Measurements from ENCODE around the gene OR2T6.
"Not testable (repeated sequence)": the region's sequence is repeated elsewhere in the genome, so short reads cannot be mapped to it uniquely, and the experiment has no call there.

OR2T6 gene

DNA sequence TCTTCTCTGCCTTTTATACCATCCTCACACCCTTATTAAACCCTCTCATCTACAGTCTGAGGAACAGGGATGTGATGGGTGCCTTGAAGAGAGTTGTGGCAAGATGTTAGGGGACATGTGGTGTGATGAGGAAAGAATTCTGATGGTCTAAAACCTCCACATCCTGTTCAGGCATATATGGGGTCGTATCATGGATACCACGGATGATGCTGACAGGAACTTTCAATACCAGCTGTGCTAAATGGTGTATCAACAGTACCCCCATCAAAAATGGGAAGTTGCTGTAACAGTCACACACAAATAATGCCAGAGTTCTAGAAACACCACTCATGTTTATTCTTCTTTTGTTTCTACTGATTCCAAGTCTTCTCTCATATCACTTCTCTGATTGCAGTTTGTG lies 12.9 kb downstream of the OR2T6 start:
- Histone ChIP-seq H3K4me1 (ENCODE audit: control insufficient read depth in 2 of 2, insufficient read depth in 2 of 2, low read length in 2 of 2) (no peaks in the 10 kb centered on the region), H3K27ac (ENCODE audit: low read depth in 2 of 2, low read length in 2 of 2) (no peak overlapping the region), H3K36me3 (ENCODE audit: control insufficient read depth in 2 of 2, insufficient read depth in 2 of 2, low read length in 2 of 2) (no peaks in the 10 kb centered on the region), H3K27me3 (ENCODE audit: control insufficient read depth in 2 of 2, insufficient read depth in 2 of 2, low read length in 2 of 2) (no peaks in the 10 kb centered on the region), H3K4me3 (ENCODE audit: low read length in 2 of 2) (no peak overlapping the region), H3K9ac (ENCODE audit: low read depth in 1 of 2, low read length in 2 of 2) (no peak overlapping the region), H3K9me3 (ENCODE audit: control insufficient read depth in 2 of 2, low read length in 2 of 2) (peaks cover 0 to 3% of the 10 kb centered on the region in 2 donors)

DNA sequence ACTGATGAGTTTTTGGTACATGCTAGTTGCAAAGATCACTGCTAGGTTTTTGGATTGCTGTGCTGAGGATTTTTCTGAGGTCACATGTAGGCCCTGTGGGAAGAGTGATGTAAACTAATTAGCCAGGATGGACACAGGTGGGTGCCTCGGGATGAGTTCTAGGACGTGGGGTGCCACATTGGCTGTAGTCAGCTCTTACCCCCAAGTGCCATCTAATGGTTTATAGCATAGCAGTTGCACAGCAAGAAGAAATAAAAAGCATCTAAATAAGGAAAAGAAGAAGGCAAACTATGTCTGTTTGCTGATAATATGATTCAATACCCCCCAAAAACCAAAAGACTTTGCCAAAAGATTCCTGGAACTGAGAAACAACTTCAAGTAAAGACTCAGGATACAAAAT lies 17.5 kb downstream of the OR2T6 start:
- Histone ChIP-seq H3K4me3 (ENCODE audit: low read length in 2 of 2) (no peak overlapping the region), H3K9me3 (ENCODE audit: control insufficient read depth in 2 of 2, low read length in 2 of 2) (peaks cover 0 to 3% of the 10 kb centered on the region in 2 donors), H3K27ac (ENCODE audit: low read depth in 2 of 2, low read length in 2 of 2) (no peak overlapping the region), H3K27me3 (ENCODE audit: control insufficient read depth in 2 of 2, insufficient read depth in 2 of 2, low read length in 2 of 2) (no peaks in the 10 kb centered on the region), H3K4me1 (ENCODE audit: control insufficient read depth in 2 of 2, insufficient read depth in 2 of 2, low read length in 2 of 2) (no peaks in the 10 kb centered on the region), H3K36me3 (ENCODE audit: control insufficient read depth in 2 of 2, insufficient read depth in 2 of 2, low read length in 2 of 2) (no peaks in the 10 kb centered on the region), H3K9ac (ENCODE audit: low read depth in 1 of 2, low read length in 2 of 2) (no peak overlapping the region)

DNA sequence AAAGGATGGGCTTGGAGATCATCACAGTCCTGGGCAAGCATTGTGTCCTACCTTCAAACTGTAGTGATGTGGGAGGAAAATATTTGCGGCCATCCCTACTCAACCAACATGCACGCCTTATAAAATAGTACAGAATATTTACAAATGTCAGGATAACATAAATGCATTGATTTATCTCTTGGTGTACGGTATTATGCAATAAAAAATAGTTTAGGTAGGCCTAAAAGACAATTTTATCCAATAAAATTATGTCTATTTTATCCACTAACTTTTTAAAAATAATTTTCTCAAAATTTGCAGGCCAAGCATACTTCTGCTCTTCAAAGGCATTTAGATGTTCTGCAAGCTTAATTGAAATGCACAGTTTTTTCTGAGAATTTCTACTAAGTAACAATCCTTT lies 27.2 kb downstream of the OR2T6 start, which contains the start of gene OR2T1:
Gene OR2T1, plus strand, starts transcription at position 301 of the 400 bp plus-strand sequence. CDS start 3,100 bp downstream, outside the sequence.
- Histone ChIP-seq H3K36me3 (ENCODE audit: control insufficient read depth in 2 of 2, insufficient read depth in 2 of 2, low read length in 2 of 2) (no peaks in the 10 kb centered on the region), H3K27me3 (ENCODE audit: control insufficient read depth in 2 of 2, insufficient read depth in 2 of 2, low read length in 2 of 2) (no peaks in the 10 kb centered on the region), H3K27ac (ENCODE audit: low read depth in 2 of 2, low read length in 2 of 2) (no peak within 1 kb of the TSS), H3K4me1 (ENCODE audit: control insufficient read depth in 2 of 2, insufficient read depth in 2 of 2, low read length in 2 of 2) (no peaks in the 10 kb centered on the region), H3K9ac (ENCODE audit: low read depth in 1 of 2, low read length in 2 of 2) (no peak within 1 kb of the TSS), H3K9me3 (ENCODE audit: control insufficient read depth in 2 of 2, low read length in 2 of 2) (peaks cover 0 to 3% of the 10 kb centered on the region in 2 donors), H3K4me3 (ENCODE audit: low read length in 2 of 2) (no peak within 1 kb of the TSS)

DNA sequence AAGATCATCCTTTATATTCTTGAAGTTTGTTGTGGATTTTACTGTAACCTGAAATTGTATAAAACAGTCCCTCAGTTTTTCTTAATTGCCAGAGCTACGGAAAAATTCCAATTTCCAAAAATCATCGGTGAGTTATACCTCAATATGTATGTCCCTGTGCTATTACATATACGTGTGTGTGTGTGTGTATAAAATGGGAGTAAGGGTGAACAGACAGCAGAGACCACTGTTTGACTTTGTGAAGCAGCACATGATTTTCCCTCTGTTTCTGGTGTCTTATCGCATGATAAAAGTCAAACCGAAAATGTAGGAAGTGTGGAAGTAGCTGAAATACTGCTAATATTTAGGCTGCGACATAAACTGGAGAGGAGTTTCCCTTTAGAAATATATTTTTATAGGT lies 28.5 kb downstream of the OR2T6 start:
- H3K4me3 ChIP-seq (ENCODE audit: low read length in 2 of 2): no peak overlapping the region
- no peak overlapping the region for H3K9ac ChIP-seq (ENCODE audit: low read depth in 1 of 2, low read length in 2 of 2)
- H3K27ac ChIP-seq (ENCODE audit: low read depth in 2 of 2, low read length in 2 of 2): no peak overlapping the region
- no peaks in the 10 kb centered on the region for H3K27me3 ChIP-seq (ENCODE audit: control insufficient read depth in 2 of 2, insufficient read depth in 2 of 2, low read length in 2 of 2)
- H3K36me3 ChIP-seq (ENCODE audit: control insufficient read depth in 2 of 2, insufficient read depth in 2 of 2, low read length in 2 of 2): no peaks in the 10 kb centered on the region
- no peaks in the 10 kb centered on the region for H3K4me1 ChIP-seq (ENCODE audit: control insufficient read depth in 2 of 2, insufficient read depth in 2 of 2, low read length in 2 of 2)
- H3K9me3 ChIP-seq (ENCODE audit: control insufficient read depth in 2 of 2, low read length in 2 of 2): peaks cover 0 to 5% of the 10 kb centered on the region in 2 donors

DNA sequence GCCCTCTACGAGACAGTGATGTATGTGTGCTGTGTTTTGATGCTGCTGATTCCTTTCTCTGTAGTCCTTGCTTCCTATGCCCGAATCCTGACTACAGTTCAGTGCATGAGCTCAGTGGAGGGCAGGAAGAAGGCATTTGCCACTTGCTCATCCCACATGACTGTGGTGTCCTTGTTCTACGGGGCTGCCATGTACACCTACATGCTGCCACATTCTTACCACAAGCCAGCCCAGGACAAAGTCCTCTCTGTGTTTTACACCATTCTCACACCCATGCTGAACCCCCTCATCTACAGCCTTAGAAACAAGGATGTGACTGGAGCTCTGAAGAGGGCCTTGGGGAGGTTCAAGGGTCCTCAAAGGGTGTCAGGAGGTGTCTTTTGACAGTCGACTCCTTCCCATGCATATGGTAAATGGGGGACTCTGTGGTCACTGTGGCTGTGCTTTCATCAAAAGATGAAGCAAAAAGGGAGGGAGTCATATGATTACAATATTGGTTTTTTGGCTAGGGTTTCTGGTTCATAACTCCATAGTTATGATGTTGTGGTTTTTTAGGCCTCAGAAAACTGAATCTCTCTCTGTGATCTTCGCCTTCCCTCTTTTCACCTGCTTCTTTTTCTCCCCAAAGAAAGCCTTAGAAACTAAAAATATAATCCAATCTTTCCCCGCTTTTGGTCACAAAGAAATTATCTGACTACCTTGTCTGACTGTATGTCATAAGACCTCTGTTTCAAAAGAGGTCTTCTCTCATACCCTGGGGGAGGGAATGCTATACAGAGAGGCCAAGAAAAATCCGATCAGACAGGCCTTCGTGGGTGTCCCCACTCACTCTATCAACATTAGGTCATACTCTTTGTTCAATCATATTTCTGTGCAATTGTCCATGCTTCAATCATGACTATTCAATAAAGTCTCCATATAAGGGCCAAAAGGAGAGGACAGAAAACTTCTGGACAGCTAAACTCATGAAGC lies 31.5 kb downstream of the OR2T6 start:
- H3K27ac ChIP-seq (ENCODE audit: low read depth in 2 of 2, low read length in 2 of 2): no peak overlapping the region

DNA sequence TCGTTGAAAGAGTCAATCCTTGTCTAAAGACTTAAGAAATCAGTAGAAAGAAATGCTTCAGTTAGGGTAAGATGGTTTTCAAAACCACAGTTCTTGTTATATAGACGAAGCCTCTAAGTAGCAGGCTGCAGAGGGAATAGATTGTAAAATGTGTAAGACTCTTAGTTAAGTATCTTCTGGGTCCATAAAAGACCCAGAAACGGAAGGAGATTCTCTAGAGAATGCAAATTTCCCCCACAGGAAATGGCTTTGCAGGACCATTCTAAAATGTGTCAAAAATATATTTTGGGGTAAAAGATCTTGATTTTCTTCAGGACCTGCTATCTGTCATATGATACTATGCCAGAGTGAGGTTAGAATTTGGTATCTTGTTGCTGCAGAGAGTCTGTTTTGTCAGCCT lies 40.7 kb downstream of the OR2T6 start:
- Histone ChIP-seq H3K9me3 (ENCODE audit: control insufficient read depth in 2 of 2, low read length in 2 of 2) (peaks cover 0 to 2% of the 10 kb centered on the region in 2 donors), H3K27me3 (ENCODE audit: control insufficient read depth in 2 of 2, insufficient read depth in 2 of 2, low read length in 2 of 2) (no peaks in the 10 kb centered on the region), H3K27ac (ENCODE audit: low read depth in 2 of 2, low read length in 2 of 2) (no peak overlapping the region), H3K9ac (ENCODE audit: low read depth in 1 of 2, low read length in 2 of 2) (no peak overlapping the region), H3K4me1 (ENCODE audit: control insufficient read depth in 2 of 2, insufficient read depth in 2 of 2, low read length in 2 of 2) (no peaks in the 10 kb centered on the region), H3K4me3 (ENCODE audit: low read length in 2 of 2) (no peak overlapping the region), H3K36me3 (ENCODE audit: control insufficient read depth in 2 of 2, insufficient read depth in 2 of 2, low read length in 2 of 2) (no peaks in the 10 kb centered on the region)

More for the DNA sequence above, 31.5 kb downstream of the OR2T6 start:
- no peaks in the 10 kb centered on the region for H3K36me3 ChIP-seq (ENCODE audit: control insufficient read depth in 2 of 2, insufficient read depth in 2 of 2, low read length in 2 of 2)
- H3K4me3 ChIP-seq (ENCODE audit: low read length in 2 of 2): no peak overlapping the region
- no peak overlapping the region for H3K9ac ChIP-seq (ENCODE audit: low read depth in 1 of 2, low read length in 2 of 2)
- no peaks in the 10 kb centered on the region for H3K4me1 ChIP-seq (ENCODE audit: control insufficient read depth in 2 of 2, insufficient read depth in 2 of 2, low read length in 2 of 2)
- peaks cover 0 to 5% of the 10 kb centered on the region in 2 donors for H3K9me3 ChIP-seq (ENCODE audit: control insufficient read depth in 2 of 2, low read length in 2 of 2)
- no peaks in the 10 kb centered on the region for H3K27me3 ChIP-seq (ENCODE audit: control insufficient read depth in 2 of 2, insufficient read depth in 2 of 2, low read length in 2 of 2)

DNA sequence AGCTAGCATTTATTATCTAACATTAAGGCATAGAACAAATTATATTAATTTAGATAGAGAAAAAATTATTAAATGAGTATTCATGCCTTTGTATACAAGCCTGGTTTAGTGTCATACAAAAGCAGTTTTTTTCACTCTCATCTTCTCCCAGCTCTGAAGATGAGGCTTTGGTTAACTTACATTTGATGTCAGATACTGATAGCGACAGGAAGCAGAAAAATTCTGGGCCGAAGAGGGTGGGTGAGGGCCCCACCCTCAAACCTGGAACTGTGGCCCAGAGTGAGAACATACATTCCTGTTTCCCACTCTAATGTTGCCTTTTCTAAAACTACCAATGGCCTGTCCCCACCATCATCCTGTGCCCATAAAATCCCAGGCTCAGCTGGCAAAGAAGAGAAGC lies 42.3 kb downstream of the OR2T6 start:
- no peak overlapping the region for H3K27ac ChIP-seq (ENCODE audit: low read depth in 2 of 2, low read length in 2 of 2)
- H3K36me3 ChIP-seq (ENCODE audit: control insufficient read depth in 2 of 2, insufficient read depth in 2 of 2, low read length in 2 of 2): no peaks in the 10 kb centered on the region
- H3K9me3 ChIP-seq (ENCODE audit: control insufficient read depth in 2 of 2, low read length in 2 of 2): peaks cover 0 to 3% of the 10 kb centered on the region in 2 donors
- no peaks in the 10 kb centered on the region for H3K27me3 ChIP-seq (ENCODE audit: control insufficient read depth in 2 of 2, insufficient read depth in 2 of 2, low read length in 2 of 2)
- no peak overlapping the region for H3K9ac ChIP-seq (ENCODE audit: low read depth in 1 of 2, low read length in 2 of 2)
- H3K4me3 ChIP-seq (ENCODE audit: low read length in 2 of 2): no peak overlapping the region
- no peaks in the 10 kb centered on the region for H3K4me1 ChIP-seq (ENCODE audit: control insufficient read depth in 2 of 2, insufficient read depth in 2 of 2, low read length in 2 of 2)

DNA sequence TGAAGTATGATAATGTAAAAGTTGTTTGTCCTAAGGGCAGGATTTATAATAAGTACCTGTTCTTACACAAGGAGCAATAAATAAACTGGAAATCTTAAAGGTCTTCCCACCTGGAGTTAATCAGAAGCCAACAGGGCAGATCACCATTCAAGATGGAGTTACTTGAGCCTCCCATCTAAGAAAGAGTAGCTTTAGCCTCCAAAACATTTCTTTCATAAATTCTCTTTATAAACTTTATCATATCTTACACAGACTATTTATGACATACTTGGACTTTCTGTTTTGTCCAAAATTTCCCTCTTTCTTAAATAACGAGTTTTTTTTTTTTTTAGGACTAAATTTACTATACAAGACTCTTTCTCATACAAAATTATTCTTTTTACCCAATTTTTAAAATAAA lies 45.8 kb downstream of the OR2T6 start:
- H3K9ac ChIP-seq (ENCODE audit: low read depth in 1 of 2, low read length in 2 of 2): no peak overlapping the region
- H3K27me3 ChIP-seq (ENCODE audit: control insufficient read depth in 2 of 2, insufficient read depth in 2 of 2, low read length in 2 of 2): no peaks in the 10 kb centered on the region
- H3K4me1 ChIP-seq (ENCODE audit: control insufficient read depth in 2 of 2, insufficient read depth in 2 of 2, low read length in 2 of 2): no peaks in the 10 kb centered on the region
- no peak overlapping the region for H3K4me3 ChIP-seq (ENCODE audit: low read length in 2 of 2)
- H3K27ac ChIP-seq (ENCODE audit: low read depth in 2 of 2, low read length in 2 of 2): no peak overlapping the region
- H3K9me3 ChIP-seq (ENCODE audit: control insufficient read depth in 2 of 2, low read length in 2 of 2): peaks cover 0 to 3% of the 10 kb centered on the region in 2 donors
- H3K36me3 ChIP-seq (ENCODE audit: control insufficient read depth in 2 of 2, insufficient read depth in 2 of 2, low read length in 2 of 2): no peaks in the 10 kb centered on the region

DNA sequence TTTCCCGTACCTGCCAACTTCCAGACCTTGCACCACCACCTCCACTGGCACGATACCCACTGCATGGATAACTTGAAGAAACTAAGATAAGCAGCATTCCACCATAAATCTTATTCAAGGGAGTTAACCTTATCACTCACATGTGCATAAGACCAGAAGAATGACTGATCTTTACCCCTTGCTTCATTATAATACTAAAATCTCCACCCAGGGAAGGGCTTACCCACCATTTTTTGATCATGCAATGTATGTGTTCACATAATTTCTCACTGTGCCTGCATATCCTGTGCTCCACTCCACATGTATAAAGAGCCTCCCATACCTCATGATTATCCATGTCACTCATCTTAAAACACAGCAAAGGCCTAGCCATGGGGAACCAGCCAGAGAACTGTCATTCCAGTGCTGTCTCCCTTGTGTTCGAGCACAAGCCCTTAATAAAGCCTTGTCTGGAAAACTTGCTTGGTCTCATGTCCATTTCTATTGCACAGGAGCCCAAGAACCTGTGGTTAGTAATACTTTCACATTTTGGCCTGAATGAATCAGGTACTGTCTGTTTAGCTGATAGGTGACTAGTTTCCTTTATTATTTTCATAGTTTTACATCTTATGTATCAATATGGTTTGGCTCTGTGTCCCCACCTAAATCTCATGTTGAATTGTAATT lies 52.1 kb downstream of the OR2T6 start:
- H3K27me3 ChIP-seq (ENCODE audit: control insufficient read depth in 2 of 2, insufficient read depth in 2 of 2, low read length in 2 of 2); H3K36me3 ChIP-seq (ENCODE audit: control insufficient read depth in 2 of 2, insufficient read depth in 2 of 2, low read length in 2 of 2); H3K27ac ChIP-seq (ENCODE audit: low read depth in 2 of 2, low read length in 2 of 2); H3K9ac ChIP-seq (ENCODE audit: low read depth in 1 of 2, low read length in 2 of 2); H3K9me3 ChIP-seq (ENCODE audit: control insufficient read depth in 2 of 2, low read length in 2 of 2); H3K4me1 ChIP-seq (ENCODE audit: control insufficient read depth in 2 of 2, insufficient read depth in 2 of 2, low read length in 2 of 2); H3K4me3 ChIP-seq (ENCODE audit: low read length in 2 of 2): not testable (repeated sequence)

DNA sequence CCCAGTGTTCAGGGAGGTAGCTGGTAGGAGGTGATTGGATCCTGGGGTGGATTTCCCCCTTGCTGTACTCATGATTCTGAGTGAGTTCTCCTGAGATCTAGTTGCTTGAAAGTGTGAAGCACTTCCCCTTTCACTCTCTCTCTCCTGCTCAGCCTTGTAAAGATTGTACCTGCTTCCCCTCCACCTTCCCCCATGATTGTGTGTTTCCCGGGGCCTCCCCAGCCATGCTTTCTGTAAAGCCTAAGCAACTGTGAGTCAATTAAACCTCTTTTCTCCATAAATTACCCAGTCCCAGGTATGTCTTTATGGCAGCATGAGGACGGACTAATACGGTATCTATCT lies 52.6 kb downstream of the OR2T6 start:
- not testable (repeated sequence) for H3K9ac ChIP-seq (ENCODE audit: low read depth in 1 of 2, low read length in 2 of 2); H3K27me3 ChIP-seq (ENCODE audit: control insufficient read depth in 2 of 2, insufficient read depth in 2 of 2, low read length in 2 of 2); H3K4me3 ChIP-seq (ENCODE audit: low read length in 2 of 2); H3K27ac ChIP-seq (ENCODE audit: low read depth in 2 of 2, low read length in 2 of 2); H3K36me3 ChIP-seq (ENCODE audit: control insufficient read depth in 2 of 2, insufficient read depth in 2 of 2, low read length in 2 of 2); H3K4me1 ChIP-seq (ENCODE audit: control insufficient read depth in 2 of 2, insufficient read depth in 2 of 2, low read length in 2 of 2); H3K9me3 ChIP-seq (ENCODE audit: control insufficient read depth in 2 of 2, low read length in 2 of 2)
